ENCODE data around the gene AVPR2.

- TF ChIP-seq GATA2 (IDR thresholded peaks at IDR 0.05; ENCODE audit: low read depth, low read length) = no peak
- TF ChIP-seq GATA3 (IDR thresholded peaks at IDR 0.05; ENCODE audit: low read depth, low read length) = no peak
Measured at GRCh38 chrX:153908219-153908860, 3.9 kb downstream of the AVPR2 start.
